HG02884 (cell line): ENCODE results near the gene FAM228B.
"Not testable (repeated sequence)": the region's sequence is repeated elsewhere in the genome, so short reads cannot be mapped to it uniquely, and the experiment has no call there.

Experiments
- ATAC-seq: cut with Tn5 transposase; IDR thresholded peaks from one replicate; pipeline ENCODE4 v1.9.1; 2021; ENCODE audit warnings: mild to moderate bottlenecking, moderate library complexity; ENCODE audit not compliant: unreplicated experiment

FAM228B gene

DNA sequence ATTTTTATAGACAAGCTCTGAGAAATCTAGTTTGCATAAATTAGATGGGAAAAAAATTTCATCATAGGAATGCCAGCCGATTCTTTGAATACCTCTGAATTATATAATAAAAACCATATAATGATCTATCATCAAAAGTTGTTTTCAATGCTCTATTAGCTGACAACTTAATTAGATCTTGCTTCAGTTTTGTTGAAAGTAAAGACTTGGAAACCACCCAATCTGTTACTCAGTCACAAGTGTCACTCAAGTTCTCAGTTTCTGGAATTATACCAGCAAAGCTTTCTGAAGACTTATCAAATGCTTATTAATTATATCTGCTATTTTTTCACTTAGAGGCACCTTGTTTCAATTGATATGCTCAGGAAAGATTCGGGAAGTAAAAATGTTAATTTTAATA is 21.3 kb upstream of the FAM228B start:
- no peak for ATAC-seq

DNA sequence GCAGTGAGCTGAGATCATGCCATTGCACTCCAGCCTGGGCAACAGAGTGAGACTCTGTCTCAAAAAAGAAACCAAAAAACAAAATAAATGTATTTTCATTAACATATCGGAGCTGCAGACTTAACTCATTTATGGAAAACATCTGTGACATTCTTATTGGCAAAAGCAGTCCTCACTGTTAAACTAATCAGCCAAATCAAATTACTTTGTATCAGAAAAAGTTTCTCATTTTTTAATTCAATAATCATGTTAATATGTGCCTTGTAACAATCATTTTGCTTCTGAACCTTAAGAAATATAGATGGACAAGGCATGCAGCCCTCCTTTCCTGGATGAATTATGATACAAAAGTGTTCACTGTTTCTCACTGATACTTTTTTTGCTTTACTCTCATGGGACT is 20.6 kb upstream of the FAM228B start:
- no peak for ATAC-seq

DNA sequence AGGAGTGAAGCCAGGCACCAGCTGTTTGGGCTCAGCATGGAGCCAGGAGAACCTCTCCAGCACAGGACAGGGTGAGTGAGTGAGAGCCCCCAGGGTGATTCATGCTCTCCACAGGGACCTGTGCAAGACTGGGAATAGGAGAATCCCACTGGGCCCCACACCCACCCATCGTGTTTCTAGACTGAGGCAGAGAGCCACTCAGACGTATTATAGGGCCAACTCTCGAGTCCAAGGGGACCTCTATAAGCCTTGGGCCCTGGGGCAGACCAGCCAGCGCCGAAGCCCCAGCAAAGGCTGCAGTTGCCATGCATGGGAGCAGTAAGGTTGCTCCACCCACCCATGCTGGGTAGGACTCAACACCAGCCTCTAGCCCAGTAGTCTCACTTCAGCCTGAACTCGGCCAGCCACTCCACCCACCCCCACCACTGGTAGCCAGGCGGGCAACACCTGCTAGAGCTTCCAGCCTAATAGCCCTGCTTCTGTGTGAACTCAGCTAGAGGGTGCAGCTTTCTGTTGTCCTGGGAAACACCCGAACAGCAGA is 19.1 kb upstream of the FAM228B start:
- no peak for ATAC-seq

DNA sequence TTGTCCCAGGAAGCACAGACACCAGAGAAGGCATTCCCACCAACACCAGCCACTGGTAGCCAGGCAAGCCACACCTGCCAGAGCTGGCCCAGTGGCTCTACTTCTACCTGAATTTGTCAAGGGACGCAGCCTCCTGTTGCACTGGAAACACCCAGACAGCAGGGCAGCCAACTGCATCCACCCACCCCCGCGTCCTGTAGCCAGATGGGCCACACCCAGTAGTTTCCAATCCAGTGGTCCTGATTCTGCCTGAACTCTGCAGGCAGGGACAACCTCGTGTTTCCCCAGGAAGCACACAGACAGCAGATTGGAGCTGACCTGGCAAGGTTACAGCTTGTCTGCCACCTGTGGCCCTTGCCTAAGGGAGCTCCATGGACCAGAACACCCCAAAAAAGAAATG is 18.4 kb upstream of the FAM228B start:
- ATAC-seq: no peak

DNA sequence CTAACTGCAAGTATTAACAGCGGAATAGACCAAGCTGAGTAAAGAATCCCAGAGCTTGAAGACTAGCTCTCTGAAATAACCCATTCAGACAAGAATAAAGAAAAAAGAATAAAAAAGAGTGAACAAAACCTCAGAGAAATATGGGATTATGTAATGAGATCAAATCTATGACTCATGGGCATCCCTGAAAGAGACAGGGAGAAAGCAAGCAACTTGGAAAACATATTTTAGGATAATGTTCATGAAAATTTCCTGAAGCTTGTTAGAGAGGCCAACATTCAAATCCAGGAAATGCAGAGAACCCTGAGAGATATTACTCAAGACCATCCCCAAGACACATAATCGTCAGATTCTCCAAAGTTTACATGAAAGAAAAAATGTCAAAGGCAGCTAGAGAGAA is 17.5 kb upstream of the FAM228B start:
- ATAC-seq: no peak

DNA sequence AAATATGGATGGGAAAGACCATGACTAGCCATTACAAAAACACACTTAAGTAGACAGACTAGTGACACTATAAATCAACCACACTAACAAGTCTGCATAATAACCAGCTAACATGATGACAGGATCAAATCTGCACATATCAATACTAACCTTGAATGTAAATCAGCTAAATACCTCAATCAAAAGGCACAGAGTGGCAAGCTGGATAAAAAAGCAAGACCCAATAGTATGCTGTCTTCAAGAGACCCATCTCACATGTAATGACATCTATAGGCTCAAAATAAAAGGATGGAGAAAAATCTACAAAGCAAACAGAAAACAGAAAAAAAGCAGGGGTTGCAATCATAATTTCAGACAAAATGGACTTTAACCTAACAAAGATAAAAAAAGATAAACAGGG is 16.5 kb upstream of the FAM228B start:
- ATAC-seq: no peak

DNA sequence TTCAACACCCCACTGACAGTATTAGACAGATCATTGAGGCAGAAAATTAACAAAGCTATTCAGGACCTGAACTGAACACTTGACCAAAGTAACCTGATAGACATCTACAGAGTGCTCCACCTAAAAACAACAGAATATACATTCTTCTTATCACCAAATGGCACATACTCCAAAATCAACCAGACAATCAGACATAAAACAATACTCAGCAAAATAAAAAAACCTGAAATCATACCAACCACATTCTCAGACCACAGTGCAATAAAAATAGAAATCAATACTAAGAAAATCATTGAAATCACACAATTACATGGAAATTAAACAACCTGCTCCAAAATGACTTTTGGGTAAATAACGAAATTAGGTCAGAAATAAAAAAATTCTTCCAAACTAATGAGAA is 15.9 kb upstream of the FAM228B start:
- ATAC-seq: no peak

DNA sequence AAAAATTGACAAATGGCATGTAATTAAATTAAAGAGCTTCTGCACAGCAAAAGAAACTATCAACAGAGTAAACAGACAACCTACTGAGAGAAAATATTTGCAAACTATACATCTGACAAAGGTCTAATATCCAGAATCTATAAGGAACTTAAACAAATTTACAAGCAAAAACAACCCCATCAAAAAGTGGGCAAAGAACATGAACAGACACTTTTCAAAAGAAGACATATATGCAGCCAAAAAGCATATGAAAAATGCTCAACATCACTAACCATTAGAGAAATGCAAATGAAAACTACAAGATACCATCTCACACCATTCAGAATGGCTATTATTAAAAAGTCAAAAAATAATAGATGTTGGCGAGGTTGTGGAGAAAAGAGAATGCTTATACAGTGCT is 13.8 kb upstream of the FAM228B start:
- not testable (repeated sequence) for ATAC-seq

DNA sequence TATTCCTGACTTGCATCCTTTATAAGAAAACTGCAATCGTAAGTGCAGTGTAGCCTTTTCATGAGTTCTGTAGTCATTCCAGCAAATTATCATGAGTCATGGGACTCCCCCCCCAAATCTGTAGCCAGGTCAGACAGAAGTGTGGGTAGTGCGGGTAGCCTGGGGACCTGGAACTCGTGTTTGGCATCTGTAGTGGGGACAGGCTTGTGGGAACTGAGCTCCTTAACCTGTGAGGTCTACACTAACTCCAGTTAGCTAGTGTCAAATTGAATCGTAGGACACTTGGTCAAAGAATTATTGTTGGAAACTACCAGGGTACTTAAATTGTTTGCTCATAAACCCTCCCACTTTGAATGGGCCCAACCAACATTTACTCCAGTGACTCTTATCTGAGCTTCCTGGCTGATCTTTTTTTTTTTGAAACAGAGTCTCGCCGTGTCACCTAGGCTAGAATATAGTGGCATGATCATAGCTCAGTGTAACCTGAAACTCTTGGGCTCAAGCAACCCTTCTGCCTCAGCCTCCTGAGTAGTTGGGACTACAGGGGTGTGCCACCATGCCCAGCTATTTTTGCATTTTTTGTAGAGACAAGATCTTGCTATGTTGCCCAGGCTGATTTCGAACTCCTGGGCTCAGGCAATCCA is 12.5 kb upstream of the FAM228B start:
- no peak for ATAC-seq

DNA sequence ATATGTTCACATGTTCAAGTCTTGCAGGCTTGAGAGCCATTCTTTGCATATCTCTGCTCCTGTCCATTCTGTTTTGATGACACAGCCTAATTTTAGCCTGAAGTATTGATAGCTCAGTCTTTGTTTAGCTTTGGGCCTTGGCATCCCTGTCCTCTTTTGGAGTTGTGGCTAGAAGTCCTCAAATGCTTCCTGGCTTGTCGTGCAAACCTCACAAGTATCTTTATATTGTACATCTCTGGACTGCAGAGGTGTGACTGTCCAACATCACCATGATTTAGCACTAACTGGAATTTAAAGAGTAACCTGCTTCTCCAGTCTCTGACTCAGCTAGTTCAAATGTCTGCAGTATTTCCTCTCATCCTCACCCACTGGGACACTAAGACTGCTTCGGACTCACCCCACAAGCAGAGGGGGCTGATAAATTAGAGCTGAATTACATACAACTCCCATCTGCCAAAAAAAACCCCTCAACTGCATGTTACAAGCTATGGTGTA is 11.8 kb upstream of the FAM228B start:
- no peak for ATAC-seq

DNA sequence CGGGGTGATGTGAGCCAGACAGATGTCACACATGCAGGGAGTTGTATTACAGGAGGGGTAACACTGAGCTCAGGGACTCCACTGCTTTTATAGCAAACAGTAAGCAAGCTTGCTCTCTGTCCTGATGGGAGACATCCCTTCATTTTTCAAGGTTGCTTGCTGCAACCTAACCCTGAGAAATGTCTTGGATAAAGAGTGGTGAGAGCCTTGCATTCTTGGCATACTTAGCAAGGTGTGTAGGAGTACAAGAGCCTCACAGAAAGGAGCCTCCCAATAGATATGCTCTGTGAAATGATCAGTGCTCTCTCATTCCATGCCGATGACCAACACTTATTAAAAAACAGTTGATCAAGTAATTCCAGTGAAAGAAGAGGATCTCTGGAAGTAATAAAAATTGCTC is 8.2 kb upstream of the FAM228B start:
- no peak for ATAC-seq

DNA sequence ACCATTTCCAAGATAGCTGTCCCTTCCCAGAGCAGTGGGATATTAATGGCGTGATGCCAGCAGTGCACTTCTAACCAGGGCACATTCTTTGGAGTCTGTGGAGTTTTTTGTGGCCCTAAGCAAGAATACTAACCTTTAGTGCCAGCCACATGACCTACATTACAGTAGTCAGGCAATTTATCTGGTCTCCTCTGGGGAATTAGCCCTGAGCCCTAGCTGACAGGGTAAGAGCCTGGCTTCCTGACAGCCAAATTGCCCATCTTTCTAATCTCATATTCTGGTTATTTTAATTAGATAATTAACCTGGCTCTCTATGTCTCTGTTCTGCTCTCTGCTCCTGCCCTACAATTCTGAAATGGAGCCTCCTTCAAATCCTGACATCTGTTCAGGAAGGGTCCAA is 5.4 kb upstream of the FAM228B start:
- ATAC-seq: no peak

DNA sequence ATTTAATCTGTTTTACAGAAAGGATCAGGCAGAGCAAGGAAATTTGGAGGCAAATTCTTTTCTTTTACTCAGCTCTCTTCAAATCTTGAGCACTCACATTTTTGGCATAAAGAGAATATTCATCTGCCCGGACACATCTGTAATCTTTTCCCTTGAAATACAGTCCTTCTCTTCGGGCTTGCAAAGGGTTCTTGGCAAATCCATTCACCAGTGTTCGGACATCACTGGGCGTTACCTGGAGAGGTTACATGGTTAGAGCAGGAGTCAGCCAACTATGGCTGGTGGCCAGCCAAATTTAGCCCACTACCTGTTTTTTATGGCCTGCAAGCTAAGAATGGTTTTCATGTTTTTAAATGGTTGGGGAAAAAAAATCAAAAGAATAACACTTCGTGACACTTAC is 2.2 kb upstream of the FAM228B start:
- ATAC-seq: no peak

DNA sequence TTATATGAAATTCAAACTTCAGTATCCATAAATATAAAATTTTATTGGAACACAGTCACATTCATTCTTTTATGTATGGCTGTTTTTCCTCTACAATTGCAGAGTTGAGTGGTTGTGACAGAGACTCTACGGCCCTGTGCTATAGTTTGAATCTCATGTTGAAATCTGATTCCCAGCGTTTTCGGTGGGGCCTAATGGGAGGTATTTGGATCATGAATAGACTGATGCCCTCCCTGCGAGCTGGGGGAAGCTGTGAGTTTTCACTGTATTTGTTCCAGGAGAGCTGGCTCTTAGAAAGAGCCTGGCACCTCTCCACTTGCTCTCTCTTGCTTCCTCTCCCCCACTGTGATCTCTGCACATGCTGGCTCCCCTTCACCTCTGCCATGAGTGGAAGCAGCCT is 1.8 kb upstream of the FAM228B start:
- no peak for ATAC-seq

DNA sequence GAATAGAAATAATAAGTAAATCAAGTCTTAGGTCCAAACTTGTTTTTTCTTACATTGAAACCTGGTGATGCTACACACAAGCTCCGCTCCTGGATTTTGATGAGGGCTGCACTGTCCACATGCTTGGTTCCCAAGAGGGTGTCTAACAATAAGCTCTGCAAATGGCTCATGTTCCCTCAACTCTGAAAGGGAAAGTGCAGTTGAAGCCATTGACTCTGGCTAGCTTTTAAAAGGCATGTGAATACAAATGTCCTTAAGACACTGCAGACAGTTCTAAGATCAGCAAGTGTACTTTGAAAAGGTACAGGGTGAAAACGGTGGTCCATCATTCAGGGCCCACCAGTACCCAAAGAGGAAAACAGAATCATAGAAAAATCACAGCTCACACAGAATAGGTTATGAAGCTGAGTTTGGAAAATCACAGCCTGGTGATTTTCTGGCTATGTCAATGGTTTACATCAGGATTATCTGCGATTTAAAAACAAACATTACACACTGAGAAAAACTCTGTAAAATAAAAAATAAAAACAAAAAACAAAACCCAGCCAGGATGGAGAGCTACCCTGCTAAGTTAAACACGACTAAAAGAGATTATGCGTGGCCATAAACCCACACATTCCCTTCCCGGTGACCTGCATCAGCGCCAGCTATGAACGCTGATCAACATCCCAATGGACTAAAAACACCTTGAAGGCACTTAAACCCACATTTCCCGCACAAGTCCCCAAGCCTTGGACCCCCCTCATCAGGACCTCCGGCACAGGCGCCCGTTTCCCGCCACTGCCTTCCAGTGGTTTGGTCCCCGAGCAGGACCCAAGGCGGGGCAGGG is 689 bp upstream of the FAM228B start:
- ATAC-seq: no peak

DNA sequence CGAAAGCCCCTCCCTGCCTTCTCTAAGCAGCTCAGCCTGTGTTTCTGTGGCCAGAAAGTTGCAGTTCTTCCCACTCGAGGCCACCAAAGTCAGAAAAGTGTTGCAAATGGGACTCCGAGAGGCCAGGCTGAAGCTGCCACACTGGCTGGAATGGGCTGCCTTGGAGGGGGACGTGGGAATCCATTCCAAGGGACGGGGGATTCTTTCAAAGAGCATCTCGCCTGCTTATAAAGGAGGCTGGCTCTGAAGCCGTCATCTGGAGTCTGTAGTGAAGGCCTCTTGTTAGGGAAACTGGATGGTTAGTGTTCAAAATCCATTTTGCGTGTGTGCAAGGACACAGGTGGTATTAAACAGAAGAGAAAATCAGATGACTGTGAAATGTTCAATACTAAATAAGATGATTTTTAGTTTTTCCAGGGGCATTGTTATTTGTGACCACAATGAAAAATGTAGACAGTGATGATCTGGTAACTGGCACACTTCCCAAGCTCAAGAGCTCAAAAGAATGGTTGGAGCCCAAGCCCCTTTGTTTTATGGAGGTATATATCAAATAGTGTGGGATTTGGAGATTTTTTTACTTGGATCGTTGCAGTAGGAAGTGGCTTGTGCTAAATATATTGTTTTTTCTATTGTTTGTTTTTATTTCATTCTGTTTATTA is 782 bp downstream of the FAM228B start:
- peak; percentile 17 for ATAC-seq

DNA sequence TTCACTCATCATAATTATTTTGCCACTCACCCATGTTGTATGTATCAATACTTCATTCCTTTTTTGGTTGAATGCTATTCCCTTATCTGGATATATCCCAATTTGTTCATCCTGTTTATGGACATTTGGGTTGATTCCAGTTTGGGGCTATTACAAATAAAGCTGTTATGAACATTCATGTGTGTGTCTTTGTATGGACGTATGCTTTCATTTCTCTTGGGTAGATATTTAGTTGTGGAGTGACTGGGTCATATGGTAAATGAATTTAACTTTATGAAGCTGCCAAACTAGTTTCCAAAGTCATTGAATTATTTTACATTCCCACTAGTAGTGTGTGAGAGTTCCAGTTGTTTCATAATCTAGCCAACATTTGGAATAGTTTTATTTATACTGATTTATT is 2.7 kb downstream of the FAM228B start:
- ATAC-seq: no peak

DNA sequence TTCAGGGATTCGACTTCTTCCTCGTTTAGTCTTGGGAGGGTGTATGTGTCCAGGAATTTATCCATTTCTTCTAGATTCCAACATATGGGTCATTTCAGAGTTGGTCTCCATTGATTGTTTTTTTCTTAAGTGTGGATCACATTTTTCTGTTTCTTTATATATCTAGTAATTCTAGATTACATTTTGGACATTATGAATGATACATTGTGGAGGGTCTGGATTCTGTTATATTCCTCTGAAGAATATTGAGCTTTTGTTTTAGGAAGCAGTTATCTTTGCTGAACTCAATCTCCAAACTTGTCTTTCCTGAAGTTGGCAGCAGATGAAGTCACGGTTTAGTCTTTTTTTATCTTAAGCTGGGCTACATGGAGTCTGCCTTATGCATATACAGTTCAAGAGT is 9.3 kb downstream of the FAM228B start:
- ATAC-seq: no peak

DNA sequence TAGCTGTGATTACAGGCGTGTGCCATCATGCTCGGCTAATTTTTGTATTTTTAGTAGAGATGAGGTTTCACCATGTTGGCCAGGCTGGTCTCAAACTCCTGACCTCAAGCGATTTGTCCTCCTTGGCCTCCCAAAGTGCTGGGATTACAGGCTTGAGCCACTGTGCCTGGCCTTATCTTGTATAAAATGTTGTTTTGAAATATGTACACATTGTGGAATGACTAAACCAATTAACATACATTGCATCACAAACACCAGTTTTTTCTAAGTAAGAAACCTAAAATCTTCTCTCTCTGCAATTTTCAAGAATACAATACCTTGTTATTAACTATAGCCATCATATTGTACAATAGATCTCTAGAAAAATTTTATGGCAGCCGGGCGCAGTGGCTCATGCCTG is 17.0 kb downstream of the FAM228B start:
- not testable (repeated sequence) for ATAC-seq

DNA sequence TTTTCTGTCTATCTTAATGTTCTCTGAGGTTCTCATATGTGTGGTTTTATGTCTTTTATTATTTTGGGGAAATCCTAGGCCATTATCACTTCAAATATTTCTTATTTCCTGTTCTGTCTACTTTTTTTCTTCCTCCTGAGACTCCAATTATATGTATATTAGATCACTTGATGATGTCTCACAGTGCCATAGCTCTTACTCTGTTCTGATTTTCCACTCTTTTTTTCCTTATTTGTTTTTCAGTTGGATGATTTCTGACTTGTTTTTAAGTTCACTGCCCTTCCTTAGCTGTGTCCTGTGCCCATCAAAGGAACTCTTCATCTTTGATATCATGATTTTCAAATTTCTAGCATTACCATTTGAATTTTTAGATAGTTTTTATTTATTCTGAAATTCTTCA is 24.1 kb downstream of the FAM228B start:
- no peak for ATAC-seq

DNA sequence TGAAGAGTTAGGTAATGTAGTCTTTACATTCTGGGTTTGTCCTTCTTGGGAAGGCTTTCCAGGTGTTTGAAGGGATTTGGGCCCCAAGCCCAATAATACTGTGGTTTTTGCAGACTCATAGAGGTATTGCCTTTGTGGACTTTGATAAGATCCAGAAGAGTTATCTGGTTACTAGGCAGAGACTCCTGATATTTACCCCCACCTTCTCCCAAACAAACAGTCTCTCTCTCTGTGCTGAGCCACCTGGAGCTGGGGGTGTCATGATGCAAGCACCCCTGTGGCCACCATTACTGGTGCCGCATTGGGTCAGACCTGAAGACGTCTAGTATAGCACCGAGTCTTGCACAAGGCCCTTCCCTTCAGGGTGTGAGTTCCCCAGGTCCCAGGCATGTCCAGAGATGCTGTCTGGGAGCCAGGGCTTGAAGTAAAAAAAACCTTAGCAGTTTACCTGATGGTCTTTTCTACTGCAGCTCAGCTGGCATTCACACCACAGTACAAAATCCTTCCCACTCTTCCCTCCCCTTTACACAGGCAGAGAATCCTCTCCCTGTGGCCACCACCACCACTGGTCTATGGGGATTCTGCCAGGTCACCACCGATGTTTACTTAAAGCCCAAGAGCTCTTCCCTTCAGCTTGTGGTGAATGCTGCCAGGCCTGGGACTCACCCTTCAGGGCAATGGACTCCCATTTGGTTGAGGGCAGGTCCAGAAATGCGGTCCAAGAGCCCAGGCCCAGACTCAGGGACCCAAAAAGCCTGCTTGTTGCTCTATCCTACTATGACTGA is 29.3 kb downstream of the FAM228B start:
- ATAC-seq: no peak
